ENCODE results near the gene DHRS2. TPM values are rescaled to one million over a fixed set of nuclear protein-coding genes. Genes with fewer than 3 reads are reported as not detected.
A peak's percentile ranks its signal among the peaks of the same experiment; 100 is the strongest.

The DHRS2 gene
- total and polyA plus RNA-seq, 2 of the 13 experiments (the other 11 are each of a cell fraction or from before 2014, with no cell fraction given) = 1,621 to 3,021 TPM

- TF ChIP-seq, protein P1, sequence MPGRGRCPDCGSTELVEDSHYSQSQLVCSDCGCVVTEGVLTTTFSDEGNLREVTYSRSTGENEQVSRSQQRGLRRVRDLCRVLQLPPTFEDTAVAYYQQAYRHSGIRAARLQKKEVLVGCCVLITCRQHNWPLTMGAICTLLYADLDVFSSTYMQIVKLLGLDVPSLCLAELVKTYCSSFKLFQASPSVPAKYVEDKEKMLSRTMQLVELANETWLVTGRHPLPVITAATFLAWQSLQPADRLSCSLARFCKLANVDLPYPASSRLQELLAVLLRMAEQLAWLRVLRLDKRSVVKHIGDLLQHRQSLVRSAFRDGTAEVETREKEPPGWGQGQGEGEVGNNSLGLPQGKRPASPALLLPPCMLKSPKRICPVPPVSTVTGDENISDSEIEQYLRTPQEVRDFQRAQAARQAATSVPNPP (CRISPR knock-in tag; IDR thresholded peaks at IDR 0.05) = peak; percentile 59; the same call in 1 of the 2 replicates
- TF ChIP-seq ZNF3 (CRISPR knock-in tag; IDR thresholded peaks at IDR 0.05) (0 out of 2 replicates have a peak, but pooled peaks have one; percentile 64), TEAD3 (CRISPR knock-in tag; optimal IDR thresholded peaks at IDR 0.05; ENCODE audit: borderline replicate concordance) (peak; percentile 52), EED (CRISPR knock-in tag; IDR thresholded peaks at IDR 0.05) (peak; percentile 69; the same call in 1 of the 2 replicates), MAFF (IDR thresholded peaks at IDR 0.05; ENCODE audit: low read depth, low read length) (peak; percentile 85)
- TF ChIP-seq, protein P2, sequence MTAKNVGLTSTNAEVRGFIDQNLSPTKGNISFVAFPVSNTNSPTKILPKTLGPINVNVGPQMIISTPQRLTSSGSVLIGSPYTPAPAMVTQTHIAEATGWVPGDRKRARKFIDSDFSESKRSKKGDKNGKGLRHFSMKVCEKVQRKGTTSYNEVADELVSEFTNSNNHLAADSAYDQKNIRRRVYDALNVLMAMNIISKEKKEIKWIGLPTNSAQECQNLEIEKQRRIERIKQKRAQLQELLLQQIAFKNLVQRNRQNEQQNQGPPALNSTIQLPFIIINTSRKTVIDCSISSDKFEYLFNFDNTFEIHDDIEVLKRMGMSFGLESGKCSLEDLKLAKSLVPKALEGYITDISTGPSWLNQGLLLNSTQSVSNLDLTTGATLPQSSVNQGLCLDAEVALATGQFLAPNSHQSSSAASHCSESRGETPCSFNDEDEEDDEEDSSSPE (CRISPR knock-in tag; IDR thresholded peaks at IDR 0.05) = peak; percentile 31; the same call in 1 of the 2 replicates
- TF ChIP-seq, protein P3, sequence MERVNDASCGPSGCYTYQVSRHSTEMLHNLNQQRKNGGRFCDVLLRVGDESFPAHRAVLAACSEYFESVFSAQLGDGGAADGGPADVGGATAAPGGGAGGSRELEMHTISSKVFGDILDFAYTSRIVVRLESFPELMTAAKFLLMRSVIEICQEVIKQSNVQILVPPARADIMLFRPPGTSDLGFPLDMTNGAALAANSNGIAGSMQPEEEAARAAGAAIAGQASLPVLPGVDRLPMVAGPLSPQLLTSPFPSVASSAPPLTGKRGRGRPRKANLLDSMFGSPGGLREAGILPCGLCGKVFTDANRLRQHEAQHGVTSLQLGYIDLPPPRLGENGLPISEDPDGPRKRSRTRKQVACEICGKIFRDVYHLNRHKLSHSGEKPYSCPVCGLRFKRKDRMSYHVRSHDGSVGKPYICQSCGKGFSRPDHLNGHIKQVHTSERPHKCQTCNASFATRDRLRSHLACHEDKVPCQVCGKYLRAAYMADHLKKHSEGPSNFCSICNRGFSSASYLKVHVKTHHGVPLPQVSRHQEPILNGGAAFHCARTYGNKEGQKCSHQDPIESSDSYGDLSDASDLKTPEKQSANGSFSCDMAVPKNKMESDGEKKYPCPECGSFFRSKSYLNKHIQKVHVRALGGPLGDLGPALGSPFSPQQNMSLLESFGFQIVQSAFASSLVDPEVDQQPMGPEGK (CRISPR knock-in tag; IDR thresholded peaks at IDR 0.05) = peak; percentile 12
These were observed 1.7 kb downstream of the DHRS2 start (continued) for GRCh38 chr14:23637655-23638413.

All from HepG2 (cell line).